H1 (cell line): ENCODE data around the gene GPR135. TPM values are rescaled to one million over a fixed set of nuclear protein-coding genes. Genes with fewer than 3 reads are reported as not detected.

Experiments
- CTCF ChIA-PET: fragments of 300-600 bp; sonication (Branson Sonifier 250); formaldehyde crosslinking; loops from one replicate; lab custom pipeline; 2021; ENCODE audit not compliant: partially characterized antibody; lab: Charles Lee
- POLR2A ChIA-PET: fragments of 300-600 bp; sonication (Branson Sonifier 250); formaldehyde crosslinking; loops from one replicate; lab custom pipeline; 2021; ENCODE audit warnings: inconsistent platforms; ENCODE audit not compliant: partially characterized antibody; lab: Charles Lee
- DNase-seq, 2 experiments: peaks; one replicate each; pipeline versions ENCODE4 v3.0.0 to v3.0.0-alpha.2; 2010 to 2022; ENCODE audit warnings: low spot score in 2 of 2, low read depth in 1 of 2, mixed read lengths in 1 of 2
- FAIRE-seq: peaks from 2 replicates; lab custom pipeline; 2011; peaks lifted over from hg19 to GRCh38; lab: Jason Lieb, UNC
- H2AFZ ChIP-seq: 2 replicates; pipeline ENCODE4 v1.8.1; 2012; ENCODE audit warnings: low read length, inconsistent platforms
- H2AK5ac ChIP-seq: 2 replicates; pipeline ENCODE4 v1.6.1; 2013; ENCODE audit warnings: low read depth, low read length
- H2BK120ac ChIP-seq: replicated peaks from 2 replicates; pipeline ENCODE3; 2013; ENCODE audit warnings: low read depth, low read length, inconsistent platforms
- H2BK12ac ChIP-seq: 2 replicates; pipeline ENCODE4 v1.6.1; 2013; ENCODE audit warnings: low read depth, low read length
- H2BK15ac ChIP-seq: 2 replicates; pipeline ENCODE4 v1.6.1; 2013; ENCODE audit warnings: low read length
- H2BK20ac ChIP-seq: 2 replicates; pipeline ENCODE4 v1.6.1; 2013; ENCODE audit warnings: low read length
- H2BK5ac ChIP-seq: 2 replicates; pipeline ENCODE4 v1.6.1; 2013; ENCODE audit warnings: low read depth, low read length
- H3K14ac ChIP-seq: 2 replicates; pipeline ENCODE4 v1.6.1; 2013; ENCODE audit warnings: inconsistent platforms; ENCODE audit not compliant: insufficient read length
- H3K18ac ChIP-seq: 2 replicates; pipeline ENCODE4 v1.6.1; 2013; ENCODE audit warnings: low read length; ENCODE audit errors: extremely low read depth
- H3K23ac ChIP-seq: 2 replicates; pipeline ENCODE4 v1.6.1; 2013; ENCODE audit warnings: inconsistent platforms; ENCODE audit not compliant: insufficient read length
- H3K23me2 ChIP-seq: 2 replicates; pipeline ENCODE4 v1.6.1; 2013; ENCODE audit warnings: low read depth, low read length
- H3K27ac ChIP-seq: 2 replicates; pipeline ENCODE4 v1.6.1; 2011; ENCODE audit warnings: low read depth, low read length, inconsistent platforms
- H3K27me3 ChIP-seq, 4 experiments: replicated peaks in 1 of 4; 1 replicate in 1 of 4; 2 replicates in 3 of 4; pipeline versions ENCODE4 v1.6.1 to v1.8.1; 2011 to 2013; ENCODE audit warnings: low read length in 3 of 4, mild to moderate bottlenecking in 3 of 4, inconsistent platforms in 2 of 4, mixed read lengths in 2 of 4, moderate library complexity in 1 of 4; ENCODE audit not compliant: control insufficient read depth in 3 of 4, insufficient read depth in 3 of 4; ENCODE audit errors: extremely low read depth in 1 of 4
- H3K36me3 ChIP-seq, 4 experiments: 2 replicates each; pipeline versions ENCODE4 v1.6.1 to v1.8.1; 2011 to 2013; ENCODE audit warnings: mild to moderate bottlenecking in 4 of 4, low read length in 3 of 4, moderate library complexity in 2 of 4, control low read depth in 1 of 4, inconsistent platforms in 1 of 4; ENCODE audit not compliant: insufficient read depth in 4 of 4, control insufficient read depth in 2 of 4
- H3K4ac ChIP-seq: replicated peaks from 2 replicates; pipeline ENCODE3; 2013; ENCODE audit warnings: low read length, low read depth, mixed read lengths, inconsistent platforms; ENCODE audit not compliant: insufficient read length
- H3K4me1 ChIP-seq, 4 experiments: replicated peaks in 1 of 4; 1 replicate in 1 of 4; 2 replicates in 3 of 4; pipeline versions ENCODE4 v1.6.1 to v1.8.1; 2011 to 2013; ENCODE audit warnings: low read length in 3 of 4, inconsistent platforms in 2 of 4, mixed read lengths in 1 of 4; ENCODE audit not compliant: insufficient read depth in 4 of 4, control insufficient read depth in 3 of 4
- H3K4me2 ChIP-seq, 2 experiments: 2 replicates each; pipeline versions ENCODE4 v1.6.1 to v1.8.1; 2011 to 2013; ENCODE audit warnings: low read depth in 2 of 2, low read length in 2 of 2, control low read depth in 1 of 2, inconsistent platforms in 1 of 2, mild to moderate bottlenecking in 1 of 2; ENCODE audit not compliant: insufficient read depth in 1 of 2
- H3K4me3 ChIP-seq, 4 experiments: fragments of 200-600, 300-600 bp in 1 of 4; sonication (generic), shearing (Covaris generic), sonication (Bioruptor Twin) in 1 of 4; 2 replicates each; pipeline versions ENCODE4 v1.5.1 to v1.8.1; 2011 to 2016; ENCODE audit warnings: low read length in 4 of 4, low read depth in 3 of 4, control low read depth in 2 of 4, inconsistent platforms in 2 of 4, mild to moderate bottlenecking in 2 of 4, mixed read lengths in 1 of 4, moderate library complexity in 1 of 4; ENCODE audit not compliant: insufficient read depth in 2 of 4; ENCODE audit errors: extremely low read depth in 1 of 4
- H3K56ac ChIP-seq: replicated peaks from 2 replicates; pipeline ENCODE3; 2013; ENCODE audit warnings: low read depth, mild to moderate bottlenecking, mixed read lengths, low read length, inconsistent platforms; ENCODE audit not compliant: insufficient read length
- H3K79me1 ChIP-seq: 2 replicates; pipeline ENCODE4 v1.6.1; 2013; ENCODE audit warnings: low read depth, low read length, control low read depth
- H3K79me2 ChIP-seq, 2 experiments: 2 replicates each; pipeline versions ENCODE4 v1.6.1 to v1.8.1; 2012 to 2013; ENCODE audit warnings: low read length in 2 of 2, mild to moderate bottlenecking in 2 of 2, inconsistent platforms in 1 of 2; ENCODE audit not compliant: insufficient read depth in 2 of 2, control insufficient read depth in 1 of 2
- H3K9ac ChIP-seq, 4 experiments: replicated peaks in 1 of 4; 1 replicate in 1 of 4; 2 replicates in 3 of 4; pipeline versions ENCODE4 v1.6.1 to v1.8.1; 2011 to 2013; ENCODE audit warnings: low read depth in 3 of 4, low read length in 3 of 4, control low read depth in 2 of 4, mild to moderate bottlenecking in 2 of 4, moderate library complexity in 2 of 4, inconsistent platforms in 1 of 4; ENCODE audit errors: extremely low read depth in 1 of 4
- H3K9me3 ChIP-seq, 2 experiments: 2 replicates each; pipeline versions ENCODE4 v1.6.1 to v1.8.1; 2012 to 2013; ENCODE audit warnings: mild to moderate bottlenecking in 2 of 2, moderate library complexity in 2 of 2, control low read depth in 1 of 2, inconsistent platforms in 1 of 2, low read depth in 1 of 2, low read length in 1 of 2, mixed read lengths in 1 of 2; ENCODE audit not compliant: insufficient read depth in 2 of 2
- H4K20me1 ChIP-seq, 2 experiments: replicated peaks in 1 of 2; 2 replicates each; pipeline versions ENCODE3 to v1.8.1; 2011 to 2013; ENCODE audit warnings: inconsistent platforms in 2 of 2, low read length in 2 of 2, mild to moderate bottlenecking in 1 of 2; ENCODE audit not compliant: insufficient read depth in 2 of 2, control insufficient read depth in 1 of 2
- H4K5ac ChIP-seq: 2 replicates; pipeline ENCODE4 v1.6.1; 2013; ENCODE audit warnings: low read length, low read depth, mixed read lengths, inconsistent platforms; ENCODE audit not compliant: insufficient read length
- H4K8ac ChIP-seq: 2 replicates; pipeline ENCODE4 v1.8.0; 2013; ENCODE audit warnings: mild to moderate bottlenecking, moderate library complexity, low read length, inconsistent platforms; ENCODE audit not compliant: insufficient read depth; ENCODE audit errors: extremely low read depth
- H4K91ac ChIP-seq: replicated peaks from 2 replicates; pipeline ENCODE3; 2013; ENCODE audit warnings: low read length, mixed read lengths, inconsistent platforms; ENCODE audit not compliant: insufficient read length
- CBX8 ChIP-seq: fragments of 300-800, 300-1000 bp; sonication (generic); IDR thresholded peaks from 2 replicates; pipeline ENCODE4 v1.7.1; 2016; ENCODE audit warnings: low read depth, low read length, borderline replicate concordance
- CHD1 ChIP-seq: IDR thresholded peaks from 2 replicates; pipeline ENCODE4 v1.6.1; 2012; ENCODE audit warnings: low read depth, low read length, improper control_type of control experiment
- CREB1 ChIP-seq: IDR thresholded peaks from 2 replicates; pipeline ENCODE4 v1.6.1; 2012; ENCODE audit warnings: inconsistent platforms
- CTCF ChIP-seq, 3 experiments: IDR thresholded peaks; 1 replicate in 2 of 3; 2 replicates in 1 of 3; pipeline versions ENCODE4 v1.5.1 to v1.6.1; 2011; ENCODE audit warnings: low read length in 3 of 3, mild to moderate bottlenecking in 3 of 3, inconsistent platforms in 2 of 3, low read depth in 1 of 3, moderate library complexity in 1 of 3; ENCODE audit not compliant: insufficient read depth in 1 of 3; ENCODE audit errors: control extremely low read depth in 1 of 3
- KDM4A ChIP-seq: IDR thresholded peaks from one replicate; pipeline ENCODE4 v1.7.1; 2012; ENCODE audit warnings: low read depth, mild to moderate bottlenecking, moderate library complexity, low read length, inconsistent platforms; ENCODE audit not compliant: severe bottlenecking
- MAFK ChIP-seq: IDR thresholded peaks from 2 replicates; pipeline ENCODE4 v1.6.1; 2012; ENCODE audit warnings: low read depth, mild to moderate bottlenecking, improper control_type of control experiment, low read length
- POLR2A ChIP-seq, 2 experiments: IDR thresholded peaks; 1 replicate in 1 of 2; 2 replicates in 1 of 2; pipeline ENCODE4 v1.6.1; 2011; ENCODE audit warnings: low read depth in 2 of 2, low read length in 2 of 2, mild to moderate bottlenecking in 2 of 2; ENCODE audit errors: control extremely low read depth in 1 of 2
- RAD21 ChIP-seq, 2 experiments: IDR thresholded peaks in 1 of 2; conservative IDR thresholded peaks in 1 of 2; 2 replicates each; pipeline ENCODE4 v1.6.1; 2011; ENCODE audit warnings: low read depth in 2 of 2, low read length in 2 of 2, improper control_type of control experiment in 1 of 2, inconsistent platforms in 1 of 2, mild to moderate bottlenecking in 1 of 2, moderate library complexity in 1 of 2
- RBBP5 ChIP-seq: IDR thresholded peaks from 2 replicates; pipeline ENCODE4 v1.7.1; 2012; ENCODE audit warnings: low read depth, mild to moderate bottlenecking, inconsistent platforms, low read length, moderate library complexity, borderline replicate concordance
- WGBS, 2 experiments: shearing (Covaris generic) in 1 of 2; methylation state at CpG; one replicate each; pipeline versions ENCODE4 v1.1.6 to v1.1.7; 2013 to 2015; ENCODE audit warnings: low lambda C conversion rate in 2 of 2, mixed read lengths in 2 of 2, inconsistent platforms in 1 of 2, low coverage in 1 of 2, missing lambda C conversion rate in 1 of 2; ENCODE audit not compliant: insufficient replicate concordance in 2 of 2, insufficient coverage in 1 of 2, insufficient read length in 1 of 2; ENCODE audit errors: extremely low coverage in 1 of 2, missing lambda C conversion rate in 1 of 2; 5-methylcytosine and 5-hydroxymethylcytosine counted together
- polyA plus RNA-seq, 7 experiments: library from polyadenylated mRNA; depleted of rRNA in 3 of 7; stranded (reverse) in 5 of 7; unstranded in 2 of 7; fragments of >200 nt in 5 of 7; fragments of 200-250 nt in 2 of 7; gene quantifications; 1 replicate in 5 of 7; 2 replicates in 1 of 7; 4 replicates in 1 of 7; pipeline versions ENCODE4 v1.2.1 to v1.2.3, GENCODE V29; 2011 to 2013; ENCODE audit warnings: missing spikeins in 2 of 7, mixed read lengths in 2 of 7
- total RNA-seq: library from RNA; stranded (reverse); fragmentation: NEBNext Ultra II Directional; extraction: Animal tissue kit (Norgen Biotek cat#: 25700); gene quantifications from 2 replicates; pipeline ENCODE4 v1.2.1, GENCODE V29; 2021
- TF ChIP-seq, protein P1 (sequence below): IDR thresholded peaks from 2 replicates; pipeline ENCODE4 v1.6.1; 2011; ENCODE audit warnings: low read depth, mild to moderate bottlenecking, low read length; ENCODE audit not compliant: insufficient read depth
- TF ChIP-seq, protein P2 (sequence below): IDR thresholded peaks from 2 replicates; pipeline ENCODE4 v1.6.1; 2012; ENCODE audit warnings: inconsistent platforms

The GPR135 gene
- total and polyA plus RNA-seq, 2 of the 8 experiments (the other 6 are each of a cell fraction or from before 2014, with no cell fraction given), result 0.48 to 1.1 TPM

DNA sequence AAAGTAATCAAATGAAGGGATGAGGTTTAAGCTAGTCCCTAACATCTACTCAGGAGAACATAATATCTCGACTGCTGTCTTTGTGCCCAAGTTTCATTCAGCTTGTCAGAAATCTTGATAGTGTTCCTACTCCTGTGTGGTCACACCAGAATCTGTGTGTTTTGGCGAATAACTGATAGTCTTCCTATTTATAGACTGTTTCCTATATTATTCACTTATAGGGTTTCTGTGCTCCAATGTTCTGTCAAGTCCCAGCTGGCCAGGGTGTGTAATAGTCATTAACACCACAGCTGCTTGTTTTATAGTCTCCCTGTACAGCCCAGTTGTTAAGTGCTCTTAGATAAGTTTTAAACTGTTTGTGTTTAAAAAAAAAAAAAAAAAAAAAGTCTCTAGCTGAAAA, 45.9 kb downstream of the GPR135 start:
- Histone ChIP-seq H2BK20ac (no peak overlapping the region), H4K5ac (no peak overlapping the region), H3K36me3 (no peaks in the 10 kb centered on the region), H3K9ac (no peak overlapping the region), H4K8ac (no peak overlapping the region), H3K14ac (no peak overlapping the region), H2BK15ac (no peak overlapping the region), H2AK5ac (no peak overlapping the region), H3K27ac (no peak overlapping the region), H3K4me3 (no peak overlapping the region), H3K79me1 (no peaks in the 10 kb centered on the region), H2BK12ac (no peak overlapping the region), H3K23ac (no peak overlapping the region), H3K79me2 (no peaks in the 10 kb centered on the region), H4K20me1 (no peaks in the 10 kb centered on the region), H4K91ac (no peak overlapping the region), H2BK5ac (no peak overlapping the region), H3K18ac (no peak overlapping the region), H3K4ac (no peak overlapping the region), H3K56ac (no peak overlapping the region), H3K4me2 (no peak overlapping the region), H2AFZ (no peak overlapping the region), H3K23me2 (no peaks in the 10 kb centered on the region; the same call in 1 of the 2 replicates), H3K27me3 (no peaks in the 10 kb centered on the region), H3K4me1 (no peaks in the 10 kb centered on the region), H2BK120ac (no peak overlapping the region), H3K9me3 (no peaks in the 10 kb centered on the region)
- 86% methylated on average over 2 of the region's 2 CpGs; no CpG with 5 or more reads in 1 of the 2 experiments for WGBS, 2 experiments
- POLR2A ChIA-PET, result no interaction called here
- FAIRE-seq (no peak), DNase-seq (no peak)
- CTCF ChIA-PET, result interaction anchor here (0.6 to 1.6 kb wide), 8 partner anchors 9 to 291 kb away, joined by 3 to 5 read pairs (median 3); no protein-coding TSS in a partner anchor
- TF ChIP-seq CTCF (IDR thresholded peaks at IDR 0.05; ENCODE audit: control extremely low read depth in 1 of 3, insufficient read depth in 1 of 3, low read depth in 1 of 3, low read length in 3 of 3), result no peak
- TF ChIP-seq KDM4A, result no peak
- TF ChIP-seq RAD21 (IDR thresholded peaks at IDR 0.05 in 1 of 2, conservative IDR thresholded peaks at IDR 0.05 in 1 of 2; ENCODE audit: low read depth in 2 of 2, low read length in 2 of 2), result no peak
- TF ChIP-seq, protein P1, sequence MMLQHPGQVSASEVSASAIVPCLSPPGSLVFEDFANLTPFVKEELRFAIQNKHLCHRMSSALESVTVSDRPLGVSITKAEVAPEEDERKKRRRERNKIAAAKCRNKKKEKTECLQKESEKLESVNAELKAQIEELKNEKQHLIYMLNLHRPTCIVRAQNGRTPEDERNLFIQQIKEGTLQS, result no peak
- no peak for TF ChIP-seq MAFK
- TF ChIP-seq, protein P2, sequence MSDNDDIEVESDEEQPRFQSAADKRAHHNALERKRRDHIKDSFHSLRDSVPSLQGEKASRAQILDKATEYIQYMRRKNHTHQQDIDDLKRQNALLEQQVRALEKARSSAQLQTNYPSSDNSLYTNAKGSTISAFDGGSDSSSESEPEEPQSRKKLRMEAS, result no peak
- TF ChIP-seq CREB1, result no peak
- TF ChIP-seq CBX8, result no peak
- no peak for TF ChIP-seq CHD1
- no peak for TF ChIP-seq POLR2A (IDR thresholded peaks at IDR 0.05; ENCODE audit: control extremely low read depth in 1 of 2, low read depth in 2 of 2, low read length in 2 of 2)
- no peak for TF ChIP-seq RBBP5
